AG04450 (cell line): Measurements from ENCODE around the gene BAZ2B. TPM values are rescaled to one million over a fixed set of nuclear protein-coding genes. Genes with fewer than 3 reads are reported as not detected.
"Not testable (repeated sequence)": the region's sequence is repeated elsewhere in the genome, so short reads cannot be mapped to it uniquely, and the experiment has no call there.

Experiments
- CTCF ChIA-PET: fragments of 300-600, 350-600 bp; formaldehyde crosslinking; extraction: SDS; loops from one replicate; lab custom pipeline; 2022; ENCODE audit warnings: antibody characterized with exemption, inconsistent platforms; lab: Charles Lee
- POLR2A ChIA-PET: fragments of 350-600 bp; formaldehyde crosslinking; extraction: SDS; loops from one replicate; lab custom pipeline; 2021; ENCODE audit warnings: antibody characterized with exemption, inconsistent platforms; lab: Yijun Ruan, JAX
- DNase-seq: peaks from one replicate; pipeline ENCODE4 v3.0.0-alpha.2; 2011; ENCODE audit warnings: low read depth, low spot score
- H3K27ac ChIP-seq: one replicate; pipeline ENCODE4 v1.5.1; 2012; ENCODE audit warnings: low read depth, low read length, control low read depth
- H3K27me3 ChIP-seq: one replicate; pipeline ENCODE4 v1.6.0; 2012; ENCODE audit warnings: low read length; ENCODE audit not compliant: control insufficient read depth, insufficient read depth
- H3K4me3 ChIP-seq: 2 replicates; pipeline ENCODE4 v1.5.1; 2011; ENCODE audit warnings: mild to moderate bottlenecking, low read depth, low read length, control low read depth
- H3K9me3 ChIP-seq: 2 replicates; pipeline ENCODE4 v1.5.1; 2012; ENCODE audit warnings: low read length; ENCODE audit not compliant: control insufficient read depth, insufficient read depth
- polyA plus RNA-seq: library from polyadenylated mRNA; depleted of rRNA; stranded (reverse); fragments of >200 nt; gene quantifications from 2 replicates; pipeline ENCODE4 v1.2.3, GENCODE V29; 2011
- TF ChIP-seq, protein P1 (sequence below): IDR thresholded peaks from 2 replicates; pipeline ENCODE4 v1.5.1; 2011; ENCODE audit warnings: low read depth, low read length, control low read depth, inconsistent platforms

The BAZ2B gene
- polyA plus RNA-seq, 1 experiment, result 44.7 TPM

- no peaks in the 10 kb centered on the region for H3K27me3 ChIP-seq
- CTCF ChIA-PET, result no interaction called here
- POLR2A ChIA-PET, result no interaction called here
- no peak for DNase-seq
- no peaks in the 10 kb centered on the region for H3K9me3 ChIP-seq
- no peak overlapping the region for H3K27ac ChIP-seq
- no peak overlapping the region for H3K4me3 ChIP-seq
- TF ChIP-seq, protein P1, sequence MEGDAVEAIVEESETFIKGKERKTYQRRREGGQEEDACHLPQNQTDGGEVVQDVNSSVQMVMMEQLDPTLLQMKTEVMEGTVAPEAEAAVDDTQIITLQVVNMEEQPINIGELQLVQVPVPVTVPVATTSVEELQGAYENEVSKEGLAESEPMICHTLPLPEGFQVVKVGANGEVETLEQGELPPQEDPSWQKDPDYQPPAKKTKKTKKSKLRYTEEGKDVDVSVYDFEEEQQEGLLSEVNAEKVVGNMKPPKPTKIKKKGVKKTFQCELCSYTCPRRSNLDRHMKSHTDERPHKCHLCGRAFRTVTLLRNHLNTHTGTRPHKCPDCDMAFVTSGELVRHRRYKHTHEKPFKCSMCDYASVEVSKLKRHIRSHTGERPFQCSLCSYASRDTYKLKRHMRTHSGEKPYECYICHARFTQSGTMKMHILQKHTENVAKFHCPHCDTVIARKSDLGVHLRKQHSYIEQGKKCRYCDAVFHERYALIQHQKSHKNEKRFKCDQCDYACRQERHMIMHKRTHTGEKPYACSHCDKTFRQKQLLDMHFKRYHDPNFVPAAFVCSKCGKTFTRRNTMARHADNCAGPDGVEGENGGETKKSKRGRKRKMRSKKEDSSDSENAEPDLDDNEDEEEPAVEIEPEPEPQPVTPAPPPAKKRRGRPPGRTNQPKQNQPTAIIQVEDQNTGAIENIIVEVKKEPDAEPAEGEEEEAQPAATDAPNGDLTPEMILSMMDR, result no peak
Observed at GRCh38 chr2:159409116-159409800, 207.1 kb downstream of the BAZ2B start.

DNA sequence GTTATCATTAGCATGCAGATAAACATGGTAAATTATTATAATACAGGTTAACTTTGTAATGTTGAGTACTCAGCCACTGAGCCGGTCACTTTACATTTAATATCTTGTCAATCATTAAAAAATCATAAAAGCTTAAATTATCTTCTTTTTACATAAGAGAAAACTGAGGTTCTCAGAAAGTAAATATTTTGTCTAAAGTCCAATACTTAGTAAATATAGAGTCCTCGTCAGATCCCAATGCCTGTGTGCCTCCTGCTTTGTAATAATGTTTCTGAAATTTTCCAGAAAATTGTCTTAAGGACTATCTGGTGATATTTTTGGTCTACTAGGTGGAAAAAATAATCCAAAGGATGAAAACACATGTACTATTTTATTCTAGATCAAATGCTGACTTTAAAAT lies 213.6 kb downstream of the BAZ2B start:
- TF ChIP-seq, protein P1, result no peak
- Histone ChIP-seq H3K27ac (no peak overlapping the region), H3K4me3 (no peak overlapping the region), H3K9me3 (no peaks in the 10 kb centered on the region), H3K27me3 (no peaks in the 10 kb centered on the region)
- POLR2A ChIA-PET, result no interaction called here
- CTCF ChIA-PET, result no interaction called here
- DNase-seq, result no peak

GRCh38 chr2:159402160-159402559 lies 214.2 kb downstream of the BAZ2B start:
- H3K27ac ChIP-seq, H3K27me3 ChIP-seq, DNase-seq, H3K9me3 ChIP-seq, CTCF ChIA-PET, H3K4me3 ChIP-seq, POLR2A ChIA-PET: not testable (repeated sequence)

DNA sequence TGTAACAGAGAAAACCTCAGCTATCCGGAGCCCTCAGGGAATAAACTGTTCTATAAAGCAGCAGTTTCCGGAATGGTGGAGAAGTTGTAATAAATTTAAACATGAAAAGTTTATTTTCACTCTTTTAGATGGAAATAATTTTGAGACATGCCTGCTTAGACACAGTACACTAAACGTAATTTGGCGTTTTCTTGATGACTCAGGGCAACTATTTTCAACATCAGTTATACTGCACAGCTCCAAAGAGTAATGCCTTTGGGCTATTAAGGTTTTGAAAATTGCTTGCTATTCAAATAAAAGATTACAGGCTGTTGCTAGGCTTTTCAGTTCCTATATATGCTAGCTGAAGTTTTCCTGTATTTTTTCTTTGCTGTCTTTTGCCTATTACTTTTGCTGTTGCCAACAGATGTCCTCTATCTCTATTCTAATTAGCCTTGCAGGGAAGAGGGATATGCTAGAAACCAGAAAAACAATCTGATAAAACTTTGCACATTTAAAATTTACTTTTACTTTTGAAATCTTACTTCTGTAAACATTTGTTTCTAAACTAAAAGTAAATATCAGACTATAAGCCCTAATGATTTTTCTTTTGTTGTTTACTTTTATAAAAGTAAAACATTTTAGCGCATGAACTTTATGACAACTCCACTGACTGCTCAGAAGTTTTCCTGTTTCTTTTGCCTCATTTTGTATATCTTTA lies 216.5 kb downstream of the BAZ2B start:
- ChIA-PET CTCF (no interaction called here), POLR2A (no interaction called here)
- peak; percentile 6 for DNase-seq
- TF ChIP-seq, protein P1, result no peak
- no peak overlapping the region for H3K27ac ChIP-seq
- H3K27me3 ChIP-seq, result no peaks in the 10 kb centered on the region
- no peak overlapping the region for H3K4me3 ChIP-seq
- no peaks in the 10 kb centered on the region for H3K9me3 ChIP-seq

DNA sequence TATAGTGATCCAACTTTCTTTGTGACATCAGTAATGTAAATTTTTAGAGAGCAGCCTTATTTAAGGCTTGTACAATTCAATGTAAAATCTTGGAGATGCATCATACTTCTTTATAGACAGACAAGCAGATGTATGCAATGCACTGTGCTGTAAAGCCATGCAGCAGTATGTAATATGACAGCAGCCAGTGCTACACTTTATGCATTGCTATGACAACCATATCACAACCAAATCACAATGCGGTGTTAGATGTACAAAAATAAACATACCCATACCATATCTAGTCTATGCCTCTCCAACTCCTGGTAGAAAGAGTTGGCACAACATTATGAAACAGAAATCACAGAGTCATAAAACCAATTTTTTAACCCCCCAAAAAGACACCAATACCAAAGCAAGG lies 219.5 kb downstream of the BAZ2B start:
- H3K4me3 ChIP-seq, result no peak overlapping the region
- no peaks in the 10 kb centered on the region for H3K27me3 ChIP-seq
- ChIA-PET CTCF (no interaction called here), POLR2A (interaction anchor here (0.7 kb wide), 1 partner anchor 123 kb away, joined by 7 read pairs; no protein-coding TSS in a partner anchor)
- no peaks in the 10 kb centered on the region for H3K9me3 ChIP-seq
- DNase-seq, result no peak
- H3K27ac ChIP-seq, result no peak overlapping the region
- TF ChIP-seq, protein P1, result no peak
